SK-N-SH treated with all-trans-retinoic acid at 6 μM for 48 hours (cell line): ENCODE measurements around the gene SUPT4H1.

Experiments used
- ARNTL ChIP-seq: fragments of 450-650 bp; formaldehyde crosslinking; IDR thresholded peaks from 2 replicates; pipeline ENCODE4 v1.5.0; 2020; ENCODE audit warnings: low read depth, mild to moderate bottlenecking, moderate library complexity, borderline replicate concordance
- CSDC2 ChIP-seq: fragments of 250-450 bp; sonication (Bioruptor Pico); IDR thresholded peaks from 2 replicates; pipeline ENCODE4 v1.5.0; 2020; ENCODE audit warnings: mild to moderate bottlenecking, moderate library complexity
- ESRRG ChIP-seq: fragments of 250-450 bp; sonication (Bioruptor Pico); IDR thresholded peaks from 2 replicates; pipeline ENCODE4 v1.6.1; 2021; ENCODE audit warnings: mild to moderate bottlenecking
- OSR1 ChIP-seq: fragments of 250-450 bp; sonication (Bioruptor Pico); IDR thresholded peaks from 2 replicates; pipeline ENCODE4 v1.8.0; 2022; ENCODE audit warnings: moderate library complexity, mild to moderate bottlenecking, inconsistent platforms
- TOX ChIP-seq: fragments of 250-450 bp; sonication (Bioruptor Pico); IDR thresholded peaks from 2 replicates; pipeline ENCODE4 v1.8.0; 2021; ENCODE audit warnings: mild to moderate bottlenecking, moderate library complexity, borderline replicate concordance
- ZFP3 ChIP-seq: fragments of 250-450 bp; sonication (Bioruptor Pico); IDR thresholded peaks from 2 replicates; pipeline ENCODE4 v1.5.0; 2020; ENCODE audit warnings: mild to moderate bottlenecking, moderate library complexity
- ZFP30 ChIP-seq: fragments of 450-650 bp; formaldehyde crosslinking; IDR thresholded peaks from 2 replicates; pipeline ENCODE4 v1.5.0; 2022; ENCODE audit warnings: mild to moderate bottlenecking, moderate library complexity
- ZNF565 ChIP-seq: fragments of 450-650 bp; formaldehyde crosslinking; conservative IDR thresholded peaks from 2 replicates; pipeline ENCODE4 v1.5.0; 2020; ENCODE audit warnings: low read depth, mild to moderate bottlenecking, moderate library complexity
- ZNF8 ChIP-seq: fragments of 450-650 bp; formaldehyde crosslinking; IDR thresholded peaks from 2 replicates; pipeline ENCODE4 v1.5.0; 2020; ENCODE audit warnings: mild to moderate bottlenecking, moderate library complexity
- TF ChIP-seq, protein P1 (sequence below): fragments of 250-450 bp; sonication (Bioruptor Pico); IDR thresholded peaks from 2 replicates; pipeline ENCODE4 v1.8.0; 2020; ENCODE audit warnings: mild to moderate bottlenecking, moderate library complexity, borderline replicate concordance
- TF ChIP-seq, protein P2 (sequence below): fragments of 250-450 bp; sonication (Bioruptor Pico); IDR thresholded peaks from 2 replicates; pipeline ENCODE4 v1.8.0; 2021; ENCODE audit warnings: low read depth, mild to moderate bottlenecking, moderate library complexity, borderline replicate concordance
- TF ChIP-seq, protein P3 (sequence below): fragments of 250-450 bp; sonication (Bioruptor Pico); IDR thresholded peaks from 2 replicates; pipeline ENCODE4 v1.5.1; 2020; ENCODE audit warnings: low read depth, mild to moderate bottlenecking, moderate library complexity

DNA sequence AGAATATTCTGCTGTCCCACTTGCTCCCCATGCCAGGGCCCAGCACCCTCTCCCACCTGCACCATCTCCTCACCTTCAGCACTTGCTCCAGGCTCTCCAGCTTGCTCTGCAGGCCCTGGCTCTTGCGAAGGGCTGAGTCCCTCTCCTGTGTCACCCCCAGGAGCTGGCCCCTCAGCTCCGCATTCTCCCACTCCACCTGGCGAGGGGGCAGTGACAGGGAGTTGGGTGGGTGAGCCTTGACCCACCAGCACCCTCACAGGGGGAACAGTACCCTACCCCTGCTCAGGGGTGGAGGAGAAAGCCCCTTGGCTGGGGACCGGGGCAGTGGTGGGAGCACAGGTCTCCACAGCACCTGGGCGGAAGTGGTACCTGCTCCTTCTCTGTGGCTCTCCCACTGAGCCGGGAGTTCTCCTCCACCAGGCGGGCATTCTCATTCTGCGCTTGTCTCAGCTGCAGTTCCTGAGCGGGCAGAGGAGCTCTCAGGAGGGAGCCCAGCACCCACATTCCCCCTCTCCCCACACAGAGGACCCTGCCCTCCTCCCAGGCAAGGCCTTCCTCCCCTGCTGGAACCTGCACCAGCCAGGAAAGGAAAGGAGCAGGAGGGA lies 29.3 kb downstream of the SUPT4H1 start:
- TF ChIP-seq, protein P1, sequence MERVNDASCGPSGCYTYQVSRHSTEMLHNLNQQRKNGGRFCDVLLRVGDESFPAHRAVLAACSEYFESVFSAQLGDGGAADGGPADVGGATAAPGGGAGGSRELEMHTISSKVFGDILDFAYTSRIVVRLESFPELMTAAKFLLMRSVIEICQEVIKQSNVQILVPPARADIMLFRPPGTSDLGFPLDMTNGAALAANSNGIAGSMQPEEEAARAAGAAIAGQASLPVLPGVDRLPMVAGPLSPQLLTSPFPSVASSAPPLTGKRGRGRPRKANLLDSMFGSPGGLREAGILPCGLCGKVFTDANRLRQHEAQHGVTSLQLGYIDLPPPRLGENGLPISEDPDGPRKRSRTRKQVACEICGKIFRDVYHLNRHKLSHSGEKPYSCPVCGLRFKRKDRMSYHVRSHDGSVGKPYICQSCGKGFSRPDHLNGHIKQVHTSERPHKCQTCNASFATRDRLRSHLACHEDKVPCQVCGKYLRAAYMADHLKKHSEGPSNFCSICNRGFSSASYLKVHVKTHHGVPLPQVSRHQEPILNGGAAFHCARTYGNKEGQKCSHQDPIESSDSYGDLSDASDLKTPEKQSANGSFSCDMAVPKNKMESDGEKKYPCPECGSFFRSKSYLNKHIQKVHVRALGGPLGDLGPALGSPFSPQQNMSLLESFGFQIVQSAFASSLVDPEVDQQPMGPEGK (CRISPR knock-in tag) = no peak
- no peak for TF ChIP-seq ZNF565 (CRISPR knock-in tag)
- TF ChIP-seq TOX (CRISPR knock-in tag) = no peak
- TF ChIP-seq, protein P2, sequence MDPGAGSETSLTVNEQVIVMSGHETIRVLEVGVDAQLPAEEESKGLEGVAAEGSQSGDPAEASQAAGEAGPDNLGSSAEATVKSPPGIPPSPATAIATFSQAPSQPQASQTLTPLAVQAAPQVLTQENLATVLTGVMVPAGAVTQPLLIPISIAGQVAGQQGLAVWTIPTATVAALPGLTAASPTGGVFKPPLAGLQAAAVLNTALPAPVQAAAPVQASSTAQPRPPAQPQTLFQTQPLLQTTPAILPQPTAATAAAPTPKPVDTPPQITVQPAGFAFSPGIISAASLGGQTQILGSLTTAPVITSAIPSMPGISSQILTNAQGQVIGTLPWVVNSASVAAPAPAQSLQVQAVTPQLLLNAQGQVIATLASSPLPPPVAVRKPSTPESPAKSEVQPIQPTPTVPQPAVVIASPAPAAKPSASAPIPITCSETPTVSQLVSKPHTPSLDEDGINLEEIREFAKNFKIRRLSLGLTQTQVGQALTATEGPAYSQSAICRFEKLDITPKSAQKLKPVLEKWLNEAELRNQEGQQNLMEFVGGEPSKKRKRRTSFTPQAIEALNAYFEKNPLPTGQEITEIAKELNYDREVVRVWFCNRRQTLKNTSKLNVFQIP (CRISPR knock-in tag) = no peak
- no peak for TF ChIP-seq CSDC2
- TF ChIP-seq ARNTL (CRISPR knock-in tag) = no peak
- no peak for TF ChIP-seq ZFP3
- no peak for TF ChIP-seq ESRRG (CRISPR knock-in tag)
- TF ChIP-seq OSR1 (CRISPR knock-in tag) = no peak
- TF ChIP-seq ZNF8 (CRISPR knock-in tag) = no peak
- TF ChIP-seq, protein P3, sequence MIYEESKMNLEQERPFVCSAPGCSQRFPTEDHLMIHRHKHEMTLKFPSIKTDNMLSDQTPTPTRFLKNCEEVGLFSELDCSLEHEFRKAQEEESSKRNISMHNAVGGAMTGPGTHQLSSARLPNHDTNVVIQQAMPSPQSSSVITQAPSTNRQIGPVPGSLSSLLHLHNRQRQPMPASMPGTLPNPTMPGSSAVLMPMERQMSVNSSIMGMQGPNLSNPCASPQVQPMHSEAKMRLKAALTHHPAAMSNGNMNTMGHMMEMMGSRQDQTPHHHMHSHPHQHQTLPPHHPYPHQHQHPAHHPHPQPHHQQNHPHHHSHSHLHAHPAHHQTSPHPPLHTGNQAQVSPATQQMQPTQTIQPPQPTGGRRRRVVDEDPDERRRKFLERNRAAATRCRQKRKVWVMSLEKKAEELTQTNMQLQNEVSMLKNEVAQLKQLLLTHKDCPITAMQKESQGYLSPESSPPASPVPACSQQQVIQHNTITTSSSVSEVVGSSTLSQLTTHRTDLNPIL (CRISPR knock-in tag) = no peak
- TF ChIP-seq ZFP30 (CRISPR knock-in tag) = no peak
